NOMO-1 treated with DMSO at 0.1 percent for 48 hours (cell line): ENCODE measurements around the gene CEP20.

Experiments used
- DNase-seq: peaks from one replicate; lab custom pipeline; 2025; ENCODE audit not compliant: unreplicated experiment; lab: John Stamatoyannopoulos, UW

CEP20 gene

DNA sequence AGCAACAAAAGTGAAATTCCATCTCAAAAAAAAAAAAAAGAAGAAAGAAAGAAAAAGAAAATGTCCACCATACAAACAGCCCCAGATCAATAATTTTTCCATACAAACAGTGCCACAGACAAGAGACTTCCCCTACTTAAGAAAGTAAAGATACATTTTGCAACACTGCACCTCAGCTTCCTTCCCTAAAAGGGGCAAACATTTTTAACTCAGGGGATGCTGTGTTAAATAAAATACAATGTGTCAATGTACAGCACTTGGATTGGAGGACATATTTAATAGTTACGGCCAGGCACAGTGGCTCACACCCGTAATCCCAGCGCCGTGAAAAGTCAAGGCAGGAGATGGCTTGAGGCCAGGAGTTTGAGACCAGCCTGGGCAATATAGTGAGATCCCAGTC lies 53.9 kb downstream of the CEP20 start:
- peak; percentile 83 for DNase-seq

DNA sequence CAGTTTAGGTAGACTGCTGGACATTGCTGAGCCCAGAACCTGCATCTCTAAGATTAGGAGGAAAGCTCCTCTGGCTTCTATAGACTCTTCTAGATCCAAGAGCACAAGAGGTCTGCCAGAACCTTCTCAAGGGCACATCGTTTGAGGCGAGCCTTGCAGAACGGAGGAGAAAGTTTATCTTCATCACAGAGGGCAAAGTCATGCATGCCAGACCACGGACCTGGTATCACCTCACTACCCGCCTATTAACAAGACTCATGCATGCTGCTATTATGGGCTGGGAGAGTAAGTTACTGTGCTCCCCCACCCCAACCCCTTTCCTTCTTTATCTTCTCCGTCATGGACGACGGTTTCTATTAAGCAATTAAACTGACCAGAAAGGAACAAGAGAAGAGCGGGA lies 54.9 kb downstream of the CEP20 start:
- DNase-seq, result no peak

DNA sequence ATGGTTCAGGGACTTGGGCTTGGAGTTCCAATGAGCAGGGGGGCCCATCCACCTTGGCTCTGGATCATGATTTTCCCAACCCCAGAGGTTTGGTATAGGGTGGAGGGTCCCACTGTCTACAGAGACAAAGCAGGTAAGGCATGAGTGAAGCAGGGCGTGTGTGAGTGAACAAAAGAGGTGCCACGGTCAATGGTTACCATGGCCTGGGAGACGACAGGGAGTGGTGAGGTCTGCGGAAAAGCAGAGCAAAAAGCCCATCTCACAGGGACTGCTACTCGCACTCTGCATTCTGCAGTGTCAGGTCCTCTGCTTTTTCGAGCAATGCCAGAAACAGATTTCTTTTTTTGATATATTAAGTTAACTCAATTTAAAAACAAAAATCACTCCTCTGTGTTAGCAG lies 56.2 kb downstream of the CEP20 start:
- DNase-seq, result no peak

DNA sequence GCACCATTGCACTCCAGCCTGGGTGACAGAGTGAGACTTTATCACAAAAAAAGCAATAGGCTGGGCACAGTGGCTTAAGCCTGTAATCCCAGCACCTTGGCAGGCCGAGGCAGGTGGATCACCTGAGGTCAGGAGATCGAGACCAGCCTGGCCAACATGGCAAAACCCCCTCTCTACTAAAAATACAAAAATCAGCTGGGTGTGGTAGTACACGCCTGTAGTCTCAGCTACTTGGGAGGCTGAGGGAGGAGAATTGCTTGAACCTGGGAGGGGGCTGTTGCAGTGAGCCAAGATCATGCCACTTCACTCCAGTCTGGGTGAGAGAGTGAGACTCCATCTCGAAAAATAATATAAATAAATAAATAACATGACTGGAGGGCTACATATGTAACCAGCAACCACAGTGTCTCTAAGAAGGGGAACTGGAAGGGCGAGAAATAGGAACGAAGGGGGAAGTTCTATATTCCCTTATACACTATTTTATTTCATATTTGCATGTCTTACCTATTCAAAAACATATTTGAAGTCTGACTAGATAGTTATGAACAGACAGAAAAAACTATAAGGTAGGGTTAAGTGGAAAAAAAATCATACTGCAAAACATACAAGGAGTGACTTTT lies 57.5 kb downstream of the CEP20 start:
- peak; percentile 66 for DNase-seq

DNA sequence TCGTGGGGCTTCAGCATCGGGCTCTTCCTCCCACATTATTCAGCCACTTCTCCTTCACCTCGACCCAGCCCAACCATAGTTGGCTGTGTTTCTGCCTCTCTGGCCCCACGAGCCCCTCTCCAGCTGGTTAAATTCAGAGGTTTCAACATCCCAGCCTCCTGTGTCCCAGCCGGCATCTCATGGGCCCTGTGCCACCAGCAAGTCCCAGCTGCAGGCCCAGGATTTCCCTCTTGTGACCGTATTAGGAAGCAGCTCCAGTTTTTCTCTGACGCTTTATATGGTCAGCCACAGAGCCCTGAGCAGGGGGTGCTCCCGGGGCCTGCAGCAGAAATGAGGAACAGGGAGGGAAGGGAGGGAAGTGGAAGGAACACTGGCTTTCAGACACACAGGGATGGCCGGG lies 58.9 kb downstream of the CEP20 start:
- no peak for DNase-seq

DNA sequence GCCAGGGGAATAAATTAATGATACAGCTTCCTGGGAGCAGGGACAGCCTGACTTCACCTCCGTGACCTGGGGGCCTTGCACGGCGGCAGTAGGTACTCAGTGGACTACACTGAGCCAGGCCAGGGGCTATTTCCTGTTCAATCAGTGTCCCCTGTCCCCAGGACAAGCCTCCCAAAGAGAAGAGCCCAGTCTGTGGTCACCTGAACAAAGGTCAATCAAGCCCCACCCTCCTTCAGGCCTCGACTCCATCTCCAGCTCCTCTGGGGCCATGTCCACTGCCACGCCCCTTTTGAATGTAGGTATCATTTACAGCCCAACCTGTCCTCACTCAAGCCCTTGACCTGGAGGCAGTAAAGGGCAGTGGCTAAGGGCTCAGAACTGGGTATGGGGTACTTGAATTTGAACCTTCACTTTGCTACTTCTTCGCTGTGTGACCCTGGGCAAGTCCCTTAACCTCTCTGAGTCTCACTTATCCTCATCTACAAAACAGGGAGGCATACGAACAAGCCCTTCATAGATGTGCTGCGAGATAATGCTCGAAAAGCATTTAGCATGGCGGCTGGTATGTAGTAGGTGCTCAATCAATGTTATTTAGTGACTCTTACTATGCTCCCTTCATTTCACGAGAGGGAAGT lies 60.6 kb downstream of the CEP20 start:
- no peak for DNase-seq

DNA sequence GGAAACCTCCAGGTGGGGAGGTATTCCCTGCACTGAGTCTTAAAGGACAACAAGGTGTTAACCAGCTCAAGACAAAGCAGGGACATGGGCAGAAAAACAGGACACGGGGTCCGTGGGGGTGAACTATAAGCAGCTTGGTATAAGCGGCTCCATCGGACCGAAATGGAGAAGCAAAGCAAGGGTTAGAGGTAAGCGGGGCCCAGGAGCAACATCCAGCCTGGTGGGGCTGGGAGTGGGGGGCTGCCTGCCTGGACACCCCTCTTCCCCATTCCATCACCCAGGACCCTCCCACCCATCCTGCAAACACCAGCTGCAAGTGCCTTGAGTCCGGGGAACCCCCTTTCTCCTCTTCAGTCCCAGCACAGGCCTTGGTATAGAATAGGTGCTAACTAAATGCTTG lies 61.1 kb downstream of the CEP20 start:
- DNase-seq, result no peak

DNA sequence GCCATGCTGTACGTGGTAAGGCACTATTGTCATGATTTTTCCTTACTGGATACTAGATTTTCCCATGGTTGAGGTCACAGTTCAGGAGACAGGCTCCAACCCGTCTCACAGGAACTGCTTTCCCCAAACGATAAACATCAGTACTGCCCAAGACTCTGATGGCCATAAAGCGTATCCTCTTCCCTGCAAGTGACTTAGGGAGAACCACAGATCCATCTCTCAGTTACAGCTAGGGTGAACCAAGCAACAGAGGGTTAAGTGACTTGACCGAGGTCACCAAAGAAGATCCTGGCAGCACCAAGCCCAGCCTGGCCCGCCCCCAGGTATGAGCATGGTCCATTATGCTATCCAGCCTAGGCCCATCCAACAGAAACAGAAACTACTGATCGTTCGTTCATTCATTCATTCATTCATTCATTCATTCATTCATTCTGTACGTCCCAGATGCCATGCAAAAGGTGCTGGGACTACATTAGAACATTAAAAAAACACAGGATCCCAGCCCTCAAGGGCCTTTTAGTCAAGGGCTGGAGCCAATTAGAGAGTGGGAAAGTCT lies 62.6 kb downstream of the CEP20 start:
- no peak for DNase-seq

DNA sequence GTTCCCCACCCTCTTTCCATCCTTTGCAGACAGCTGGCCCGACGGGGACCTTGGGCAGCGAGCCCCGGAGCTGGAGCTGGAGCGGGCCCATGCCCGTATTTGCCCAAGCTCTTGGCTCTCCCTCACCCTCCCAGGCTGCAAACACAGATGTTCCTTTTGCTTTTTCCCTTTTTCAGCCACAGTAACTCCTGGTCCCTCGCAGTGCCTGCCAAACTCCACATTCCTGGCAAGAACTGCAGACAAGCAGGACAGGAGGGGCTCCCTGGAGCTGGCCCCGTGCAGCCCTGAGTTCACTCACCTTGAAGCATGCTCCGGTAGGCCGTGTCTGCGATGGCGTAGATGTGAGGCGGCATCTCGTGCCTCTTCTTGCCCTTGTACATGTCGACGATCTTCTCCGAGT lies 65.4 kb downstream of the CEP20 start:
- no peak for DNase-seq

DNA sequence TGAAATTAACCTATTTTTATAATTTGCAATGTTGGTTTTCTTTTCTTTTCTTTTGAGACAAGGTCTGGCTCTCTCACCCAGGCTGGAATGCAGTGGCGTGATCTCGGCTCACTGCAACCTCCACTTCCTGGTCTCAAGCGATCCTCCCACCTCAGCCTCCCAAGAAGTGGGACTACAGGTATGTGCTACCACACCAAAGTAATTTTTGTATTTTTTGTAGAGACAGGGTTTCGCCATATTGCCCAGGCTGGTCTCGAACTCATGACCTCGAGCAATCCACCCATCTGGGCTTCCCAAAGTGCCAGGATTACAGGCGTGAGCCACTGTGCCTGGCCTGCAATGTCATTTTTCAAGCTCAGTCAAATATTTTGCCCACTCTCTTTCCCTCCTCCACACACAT lies 67.6 kb downstream of the CEP20 start:
- no peak for DNase-seq

DNA sequence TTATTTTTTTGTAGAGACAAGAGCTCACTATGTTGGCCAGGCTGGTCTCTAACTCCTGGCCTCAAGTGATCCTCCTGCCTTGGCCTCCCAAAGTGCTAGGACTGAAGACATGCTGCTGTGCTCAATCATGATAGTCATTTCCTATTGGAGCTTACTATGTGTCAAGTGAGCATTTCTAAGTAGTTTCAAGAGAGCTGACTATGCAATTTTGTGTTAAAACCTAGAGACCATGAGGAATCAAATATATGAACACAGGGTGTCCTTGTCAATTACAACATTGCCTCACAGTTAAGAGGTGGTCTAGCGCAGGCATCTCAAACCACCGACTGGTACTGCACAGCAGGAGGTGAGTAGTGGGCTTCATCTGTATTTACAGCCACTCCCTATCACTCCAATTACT lies 69.4 kb downstream of the CEP20 start:
- no peak for DNase-seq

DNA sequence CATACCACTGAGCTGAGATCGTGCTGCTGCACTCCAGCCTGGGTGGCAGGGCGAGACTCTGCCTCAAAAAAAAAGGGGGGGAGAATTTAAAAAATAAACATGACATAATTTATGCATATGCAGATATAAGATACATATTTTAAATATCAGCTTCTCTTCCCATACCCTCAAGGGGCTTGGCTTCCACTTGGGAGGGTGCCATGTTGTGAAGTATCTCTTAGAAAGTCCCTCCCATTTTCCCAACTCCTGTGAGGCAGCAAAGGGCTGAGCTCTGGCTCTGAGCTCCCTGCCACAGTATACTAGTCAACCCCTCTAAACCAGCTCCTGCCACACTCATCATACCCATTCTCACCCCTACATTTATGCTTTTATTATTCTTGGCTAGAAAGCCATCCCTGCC lies 71.0 kb downstream of the CEP20 start:
- DNase-seq, result no peak

DNA sequence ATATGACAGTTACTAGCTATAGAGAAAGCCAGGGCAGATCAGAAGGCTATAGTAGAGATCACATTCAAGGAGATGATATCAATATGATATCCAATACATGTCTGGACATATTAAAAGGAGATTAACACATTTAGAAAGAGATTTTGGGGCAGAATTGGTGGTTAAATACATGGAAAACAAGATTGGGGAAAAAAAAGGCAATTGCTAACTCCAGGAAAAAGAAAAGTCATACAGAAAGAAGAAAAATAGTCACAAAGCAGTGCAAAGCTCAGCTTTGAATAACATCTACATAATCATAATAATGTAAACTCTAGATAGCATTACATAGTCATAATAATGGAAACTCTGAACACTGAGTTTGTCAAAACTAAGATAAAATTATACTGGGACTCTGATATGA lies 72.2 kb downstream of the CEP20 start:
- DNase-seq, result no peak
